Ascending aorta (tissue), 2 donors: Measurements from ENCODE around the gene TMEM128. TPM values are rescaled to one million over a fixed set of nuclear protein-coding genes. Genes with fewer than 3 reads are reported as not detected.

Experiments
- DNase-seq, 2 donors: peaks; one replicate each; pipeline ENCODE4 v3.0.0-alpha.2; 2019; ENCODE audit warnings: low spot score in 2 of 2
- H3K27ac ChIP-seq, 2 donors: fragments of 200-600 bp; sonication (generic); one replicate each; pipeline ENCODE4 v1.5.1; 2016 to 2017; ENCODE audit warnings: mild to moderate bottlenecking in 1 of 2
- H3K27me3 ChIP-seq: fragments of 200-600 bp; sonication (generic); one replicate; pipeline ENCODE4 v1.5.1; 2017
- H3K36me3 ChIP-seq, 2 donors: fragments of 200-600 bp; sonication (generic); one replicate each; pipeline ENCODE4 v1.5.1; 2016
- H3K4me1 ChIP-seq, 2 donors: fragments of 200-600 bp; sonication (generic); one replicate each; pipeline ENCODE4 v1.5.1; 2016 to 2017; ENCODE audit warnings: mild to moderate bottlenecking in 1 of 2
- H3K4me3 ChIP-seq, 2 donors: fragments of 200-600 bp; sonication (generic); one replicate each; pipeline ENCODE4 v1.5.1; 2016 to 2017; ENCODE audit warnings: mild to moderate bottlenecking in 1 of 2
- H3K9me3 ChIP-seq, 2 donors: fragments of 200-600 bp; sonication (generic); one replicate each; pipeline ENCODE4 v1.5.1; 2016
- CTCF ChIP-seq, 3 experiments: fragments of 200-600 bp in 2 of 3; fragments of 450-650 bp in 1 of 3; sonication (generic) in 2 of 3; IDR thresholded peaks; one replicate each; pipeline ENCODE4 v1.5.1; 2016 to 2019; ENCODE audit warnings: antibody characterized with exemption in 3 of 3, mild to moderate bottlenecking in 1 of 3, moderate library complexity in 1 of 3
- intact Hi-C: fragments of 100-400 bp; cut with DNase I; formaldehyde crosslinking; loops from one replicate; pipeline ENCODE4 v1.15.1; 2023
- total RNA-seq: library from RNA; depleted of rRNA; stranded (reverse); fragments of >200 nt; gene quantifications from one replicate; pipeline ENCODE4 v1.1.0, GENCODE V29; 2016

The TMEM128 gene, protein sequence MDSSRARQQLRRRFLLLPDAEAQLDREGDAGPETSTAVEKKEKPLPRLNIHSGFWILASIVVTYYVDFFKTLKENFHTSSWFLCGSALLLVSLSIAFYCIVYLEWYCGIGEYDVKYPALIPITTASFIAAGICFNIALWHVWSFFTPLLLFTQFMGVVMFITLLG
- total RNA-seq = 0.64 TPM

DNA sequence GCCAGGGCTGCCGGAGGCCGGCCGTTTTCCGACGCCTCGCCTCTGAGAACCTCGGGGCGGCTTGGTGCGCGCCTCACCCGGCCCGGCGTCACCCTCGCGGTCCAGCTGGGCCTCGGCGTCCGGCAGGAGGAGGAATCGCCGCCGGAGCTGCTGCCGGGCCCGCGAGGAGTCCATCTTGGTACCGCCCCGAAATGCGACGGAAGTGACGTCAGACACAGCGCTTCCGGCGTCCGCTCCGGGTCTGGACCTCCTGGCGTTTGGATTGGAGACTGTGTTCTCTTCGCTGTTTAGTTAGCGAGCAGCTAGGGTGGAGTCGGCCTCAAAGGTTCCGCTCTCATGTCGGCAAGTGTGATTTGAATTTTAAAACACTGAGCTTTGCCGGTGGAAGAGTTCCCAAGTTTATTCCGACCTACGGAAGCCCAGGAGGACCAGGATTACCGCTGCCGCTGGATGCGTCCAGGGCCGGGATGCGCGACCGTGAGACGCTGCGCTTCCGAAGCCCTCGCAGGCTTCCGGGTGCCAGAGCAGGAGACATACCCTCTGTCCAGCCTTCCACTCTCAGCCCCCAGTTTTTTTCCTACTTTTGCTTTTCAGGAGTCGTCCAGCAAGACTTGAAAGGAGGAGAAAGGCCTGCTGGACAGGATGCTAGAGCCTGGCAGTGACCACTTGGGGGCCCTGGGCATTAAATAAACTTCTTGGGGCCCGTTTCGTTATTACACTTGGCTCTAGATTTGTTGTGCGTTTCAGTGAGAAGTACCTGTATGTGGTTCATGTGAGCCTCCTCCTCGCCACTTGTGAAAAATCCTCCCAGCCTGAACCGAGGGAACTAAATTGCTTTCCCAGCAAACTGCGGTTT, at the start of gene TMEM128:
TMEM128 (minus strand) TSS at position 195 of the 856 bp plus-strand sequence; CDS start at position 174, 21 bp downstream.
- Histone ChIP-seq H3K4me1 (peaks cover 2 to 11% of the 10 kb centered on the region in 2 donors), H3K27me3 (no peaks in the 10 kb centered on the region), H3K4me3 (peak within 1 kb of the TSS; percentile 69 to 86), H3K9me3 (no peaks in the 10 kb centered on the region), H3K36me3 (peaks cover 10 to 25% of the 10 kb centered on the region in 2 donors), H3K27ac (peak within 1 kb of the TSS; percentile 89 to 96)
- peak in 2 of 3 experiments; percentile 15 to 17 for TF ChIP-seq CTCF (IDR thresholded peaks at IDR 0.05)
- DNase-seq = peak; percentile 53 to 97
- intact Hi-C loops = loop anchor here (1.0 to 10.0 kb wide), 4 partner anchors 42 to 953 kb away; partner anchors contain the start of genes LYAR, RGS12 and ZBTB49

- no peak overlapping the region for H3K27ac ChIP-seq
- H3K36me3 ChIP-seq = peaks cover 0 to 4% of the 10 kb centered on the region in 2 donors
- intact Hi-C loops = no loop called here
- no peaks in the 10 kb centered on the region for H3K9me3 ChIP-seq
- no peaks in the 10 kb centered on the region for H3K27me3 ChIP-seq
- no peak for DNase-seq
- no peak for TF ChIP-seq CTCF (IDR thresholded peaks at IDR 0.05)
- no peak overlapping the region for H3K4me3 ChIP-seq
- no peaks in the 10 kb centered on the region for H3K4me1 ChIP-seq
These were observed 48.3 kb upstream of the TMEM128 start for GRCh38 chr4:4296283-4296846.

- peaks cover 7 to 11% of the 10 kb centered on the region in 2 donors for H3K4me1 ChIP-seq
- no peak for TF ChIP-seq CTCF (IDR thresholded peaks at IDR 0.05)
- H3K27me3 ChIP-seq = no peaks in the 10 kb centered on the region
- H3K9me3 ChIP-seq = no peaks in the 10 kb centered on the region
- intact Hi-C loops = loop anchor here (5.0 kb wide), 1 partner anchor 564 kb away; the partner anchor contains the start of gene MSX1
- DNase-seq = no peak
- H3K27ac ChIP-seq = no peak overlapping the region
- no peaks in the 10 kb centered on the region for H3K36me3 ChIP-seq
- no peak overlapping the region for H3K4me3 ChIP-seq
These were observed 45.3 kb upstream of the TMEM128 start for GRCh38 chr4:4293279-4293678.

DNA sequence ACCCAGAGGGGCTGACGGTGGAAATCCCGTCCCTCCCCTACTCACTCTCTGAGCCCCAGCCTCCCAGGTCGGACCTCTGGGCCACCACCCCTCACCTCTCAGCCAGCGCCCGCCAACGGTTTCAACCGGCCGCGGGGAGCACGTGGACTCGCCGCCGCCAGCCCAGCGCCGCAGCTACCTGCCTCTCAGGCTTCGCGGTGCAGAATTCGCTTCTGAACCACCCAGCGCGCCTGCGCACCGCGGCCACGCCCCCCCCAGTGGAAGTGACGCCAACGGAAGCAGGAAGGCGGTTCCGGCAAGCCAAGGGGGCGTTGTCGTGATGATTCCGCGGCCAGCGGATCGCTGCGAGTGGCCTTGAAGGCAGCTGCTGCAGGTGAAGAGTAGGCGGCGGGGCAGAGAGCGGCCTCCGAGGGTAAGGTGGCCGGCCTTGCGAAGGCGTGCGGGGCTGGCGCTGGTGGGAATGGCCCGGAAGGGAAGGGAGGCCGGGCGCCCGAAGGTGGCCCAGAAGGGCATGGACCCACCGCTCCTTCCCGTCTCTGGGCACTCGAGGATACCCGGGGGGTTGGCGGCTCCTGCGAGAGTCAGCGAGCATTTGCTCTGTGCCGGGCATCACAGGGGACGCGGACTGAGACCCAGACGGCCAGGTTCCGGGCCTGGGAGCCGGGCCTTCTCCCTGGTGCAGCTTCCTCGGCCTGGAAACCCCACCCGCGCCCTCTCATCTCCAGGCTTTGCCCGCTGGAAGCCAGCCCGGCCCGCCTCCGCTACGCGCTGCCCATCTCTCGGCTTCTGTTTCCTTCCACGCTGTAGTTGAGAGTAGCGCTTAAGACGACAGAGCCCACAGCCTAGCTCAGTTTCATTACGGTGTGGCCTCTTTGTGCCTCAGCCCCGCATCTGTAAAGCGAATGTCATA, 42.2 kb upstream of the TMEM128 start, which contains the start of the genes LYAR and ZBTB49:
LYAR (minus strand) TSS at position 214 of the 910 bp plus-strand sequence. CDS start 6,412 bp downstream, outside the sequence.
ZBTB49 (plus strand) TSS at position 311 of the 910 bp plus-strand sequence. CDS start 9,695 bp downstream, outside the sequence.
- Histone ChIP-seq H3K27me3 (no peaks in the 10 kb centered on the region), H3K4me3 (peak within 1 kb of the TSS; percentile 83 to 95), H3K4me1 (peaks cover 7 to 11% of the 10 kb centered on the region in 2 donors), H3K36me3 (no peaks in the 10 kb centered on the region), H3K9me3 (no peaks in the 10 kb centered on the region), H3K27ac (peak within 1 kb of the TSS; percentile 71 to 76)
- peak; percentile 57 to 95 for DNase-seq
- TF ChIP-seq CTCF (IDR thresholded peaks at IDR 0.05) = no peak
- intact Hi-C loops = loop anchor here (1.0 to 5.0 kb wide), 2 partner anchors 42 to 567 kb away; partner anchors contain the start of genes MSX1 and TMEM128

DNA sequence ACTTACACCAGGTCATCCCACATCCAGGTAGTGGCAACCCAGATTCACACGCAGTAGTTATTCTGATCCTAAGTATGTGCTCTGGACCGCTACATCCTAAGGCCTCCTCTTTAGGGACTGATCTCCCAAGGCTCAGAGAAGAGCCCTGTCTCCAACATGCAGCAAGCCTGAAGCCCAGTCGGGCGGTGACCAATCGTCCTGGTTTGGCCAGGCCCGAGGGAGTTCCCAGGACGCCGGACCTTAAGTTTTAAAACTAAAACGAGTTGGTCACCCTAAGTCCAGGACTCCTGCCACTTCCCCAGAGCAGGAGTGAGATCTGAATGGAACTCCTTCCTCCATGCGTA, 41.5 kb upstream of the TMEM128 start:
- Histone ChIP-seq H3K4me3 (peak overlapping the region; percentile 83 to 95), H3K27me3 (no peaks in the 10 kb centered on the region), H3K36me3 (peaks cover 0 to 5% of the 10 kb centered on the region in 2 donors), H3K4me1 (peaks cover 7 to 11% of the 10 kb centered on the region in 2 donors), H3K9me3 (no peaks in the 10 kb centered on the region), H3K27ac (peak overlapping the region; percentile 71 to 76)
- TF ChIP-seq CTCF (IDR thresholded peaks at IDR 0.05) = no peak
- intact Hi-C loops = no loop called here
- DNase-seq = no peak
